CD4-positive, alpha-beta T cell treated with Interferon gamma for 1 hour (primary cell): ENCODE results near the gene ITGAV.
"Not testable (repeated sequence)": the region's sequence is repeated elsewhere in the genome, so short reads cannot be mapped to it uniquely, and the experiment has no call there.

Experiments
- DNase-seq: peaks from one replicate; pipeline ENCODE4 v3.0.0-alpha.2; 2020

The ITGAV gene

DNA sequence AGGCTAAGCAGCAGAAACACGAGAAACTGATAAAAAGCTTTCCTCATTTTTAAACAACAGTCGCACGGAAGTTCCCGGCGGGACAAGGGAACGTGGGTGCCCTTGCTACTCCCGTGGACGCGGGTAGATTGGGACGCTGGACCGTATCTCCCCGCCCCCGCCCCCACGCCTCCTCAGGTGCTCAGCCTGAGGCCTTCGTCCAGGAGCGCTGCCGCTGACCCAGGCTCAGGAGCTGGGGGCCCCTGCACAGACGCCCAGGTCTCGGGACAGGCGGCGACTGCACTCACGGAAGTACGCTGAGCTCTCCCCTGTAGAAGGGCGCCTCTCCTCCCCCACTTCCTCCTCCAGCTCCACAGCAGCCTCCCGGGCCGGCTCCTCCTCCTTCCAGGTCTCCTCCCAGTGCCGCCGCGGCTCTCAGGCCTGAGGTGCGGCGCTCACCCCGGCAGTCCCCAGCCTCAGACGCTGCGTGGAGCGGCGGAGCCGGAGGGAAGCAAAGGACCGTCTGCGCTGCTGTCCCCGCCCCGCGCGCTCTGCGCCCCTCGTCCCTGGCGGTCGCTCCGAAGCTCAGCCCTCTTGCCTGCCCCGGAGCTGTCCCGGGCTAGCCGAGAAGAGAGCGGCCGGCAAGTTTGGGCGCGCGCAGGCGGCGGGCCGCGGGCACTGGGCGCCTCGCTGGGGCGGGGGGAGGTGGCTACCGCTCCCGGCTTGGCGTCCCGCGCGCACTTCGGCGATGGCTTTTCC, at the start of gene ITGAV:
Gene ITGAV, plus strand, starts transcription at position 445 of the 738 bp plus-strand sequence. Its CDS starts 283 bp downstream, at position 728.
- peak; percentile 82 for DNase-seq

DNA sequence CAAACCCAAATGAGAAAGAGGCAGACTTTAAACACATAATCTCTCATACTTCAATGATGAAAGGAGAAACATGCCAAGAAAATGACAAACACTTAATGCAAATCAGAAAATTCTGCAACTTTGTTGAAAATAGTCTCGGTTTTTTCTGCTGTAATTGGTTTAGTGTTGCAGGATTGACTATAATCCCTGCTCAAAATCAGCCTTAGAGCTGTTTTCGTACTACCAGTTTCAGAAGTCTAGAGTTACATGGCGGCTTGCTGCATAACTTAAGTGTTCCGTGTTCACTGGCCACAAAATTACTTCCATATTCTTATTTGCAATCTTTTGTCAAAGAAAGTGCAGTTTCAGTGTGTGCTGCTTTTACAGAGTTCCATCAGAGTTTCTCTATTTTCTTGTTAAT, 48.9 kb upstream of the ITGAV start:
- no peak for DNase-seq

DNA sequence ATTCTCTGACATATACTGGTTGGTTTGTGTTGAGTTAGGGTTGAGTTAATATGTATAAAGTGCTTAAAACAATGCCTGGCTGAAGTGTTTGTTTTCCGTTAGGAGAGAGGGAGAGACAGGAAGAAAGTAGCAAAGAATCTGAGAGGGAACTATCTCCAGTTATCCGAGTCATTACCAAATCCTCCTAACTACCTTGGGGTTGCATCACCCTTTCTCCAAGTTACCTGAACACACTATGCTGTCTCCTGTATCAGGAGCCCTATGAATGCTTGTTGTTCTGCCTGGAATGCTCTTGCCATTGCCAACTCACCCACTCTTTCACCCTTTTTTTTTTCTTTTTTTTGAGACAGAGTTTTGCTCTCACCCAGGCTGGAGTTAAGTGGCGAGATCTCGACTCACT, 47.9 kb upstream of the ITGAV start:
- DNase-seq, result no peak

DNA sequence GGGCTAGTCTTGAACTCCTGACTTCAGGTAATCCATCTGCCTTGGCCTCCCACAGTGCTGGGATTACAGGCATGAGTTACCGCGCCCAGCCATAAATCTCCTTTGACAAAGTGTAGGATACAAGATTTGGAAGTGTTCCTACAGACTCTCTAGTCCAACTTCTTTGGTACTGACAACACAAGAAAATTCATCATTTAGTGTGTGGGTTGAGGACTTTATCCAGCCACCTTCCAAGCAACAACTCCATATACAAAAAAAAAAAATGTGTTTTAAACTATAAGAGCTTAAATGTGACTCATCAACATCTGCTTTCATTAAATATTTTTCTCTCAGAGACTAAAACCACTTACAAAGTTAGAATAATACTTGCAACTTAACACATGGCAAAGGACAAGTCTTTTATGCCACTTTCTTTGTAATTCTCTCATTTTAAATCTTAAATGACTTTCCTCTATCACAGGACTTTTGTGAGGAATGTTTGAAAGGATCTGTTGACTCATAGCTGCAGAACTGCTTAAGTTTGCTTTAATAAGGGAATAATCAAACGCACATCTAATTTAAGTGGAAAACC, 46.2 kb upstream of the ITGAV start:
- DNase-seq, result no peak

DNA sequence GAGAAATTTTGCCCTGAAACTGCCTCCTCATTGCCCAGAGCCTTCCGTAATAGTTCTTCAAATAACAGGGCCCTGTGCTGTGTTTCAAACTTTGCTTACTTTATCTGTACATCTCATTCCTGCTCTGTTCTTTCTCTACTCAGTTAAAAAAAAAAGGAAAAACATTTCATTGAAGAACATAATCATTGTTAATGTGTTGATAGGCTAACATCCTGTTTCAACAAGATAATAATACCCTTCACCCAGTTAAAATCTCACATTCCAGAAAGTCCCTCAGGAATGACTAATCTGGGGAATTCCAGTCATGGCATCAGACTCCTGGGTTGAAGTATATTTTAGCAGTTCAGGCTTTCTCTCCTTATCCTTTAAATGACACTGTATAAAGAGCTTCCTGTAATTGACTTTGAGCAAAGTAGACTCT, 45.6 kb upstream of the ITGAV start:
- DNase-seq, result no peak

DNA sequence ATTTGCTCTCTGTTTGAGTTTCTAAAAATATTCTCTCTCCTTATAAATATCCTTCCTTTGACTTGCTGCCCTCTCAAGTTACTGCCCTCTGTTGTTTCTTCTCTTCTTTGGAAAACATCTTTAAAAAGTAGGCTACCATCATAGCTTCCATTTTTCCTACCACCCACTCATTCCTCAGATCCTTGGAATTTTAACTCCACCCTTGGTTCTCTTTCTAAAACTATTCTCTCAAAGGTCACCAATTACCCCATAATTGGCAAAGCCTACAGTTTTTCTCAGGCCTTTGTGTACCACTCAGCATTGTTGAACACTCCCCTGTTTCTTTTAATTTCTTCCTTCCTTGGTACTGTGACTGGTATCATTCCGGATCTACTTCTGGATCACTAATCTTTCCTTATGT, 43.0 kb upstream of the ITGAV start:
- no peak for DNase-seq

DNA sequence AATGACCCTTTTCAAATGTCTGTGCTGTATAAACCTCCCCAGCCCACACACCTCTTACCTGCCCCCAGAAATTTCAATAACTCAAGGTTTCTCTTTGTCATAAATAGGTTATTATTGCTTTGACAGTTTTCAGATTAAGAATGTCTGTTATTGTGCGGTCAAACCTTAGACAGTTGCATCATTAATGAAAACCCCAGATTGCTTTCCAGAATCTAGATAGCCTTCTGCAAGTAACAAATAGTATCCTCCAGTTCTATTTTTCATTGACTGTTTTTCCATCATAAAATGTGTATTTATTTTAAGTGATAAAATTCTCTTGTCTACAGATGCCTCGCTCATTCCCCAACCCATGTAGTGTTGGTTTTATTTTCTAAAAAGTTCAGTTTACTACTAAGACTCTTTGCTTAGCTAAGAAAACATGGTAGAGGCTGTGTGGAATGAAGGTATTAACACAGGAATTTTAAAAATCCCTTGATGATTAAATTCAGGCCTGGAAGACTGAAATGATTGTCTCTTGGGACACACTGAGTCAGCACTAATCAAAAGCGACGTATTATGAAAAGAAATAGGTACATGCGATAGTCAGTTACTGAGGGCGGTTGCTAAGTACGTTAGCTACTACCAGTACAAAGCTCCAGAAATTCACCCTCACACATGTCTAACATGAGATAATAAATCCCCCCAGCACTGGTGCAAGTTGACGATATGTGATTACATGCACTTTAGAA, 38.4 kb upstream of the ITGAV start:
- no peak for DNase-seq

DNA sequence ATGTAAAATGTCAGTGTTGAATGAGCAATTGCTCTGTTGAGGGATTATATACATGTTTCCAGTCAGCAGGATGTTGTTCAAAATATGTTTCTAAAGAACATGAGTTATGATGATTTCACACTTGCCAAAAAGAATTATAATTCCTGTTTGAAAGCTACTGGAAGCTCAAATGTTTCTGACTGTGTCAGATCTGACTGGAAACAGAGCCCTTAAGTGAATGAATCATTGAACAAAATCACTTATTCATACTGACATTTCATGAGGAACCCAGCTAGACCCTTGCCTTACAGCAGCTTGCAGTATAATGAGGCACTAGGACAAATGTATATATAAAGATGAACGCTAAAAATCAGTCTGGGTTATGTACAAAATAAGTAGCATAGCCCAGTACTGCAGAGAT, 35.4 kb upstream of the ITGAV start:
- no peak for DNase-seq

DNA sequence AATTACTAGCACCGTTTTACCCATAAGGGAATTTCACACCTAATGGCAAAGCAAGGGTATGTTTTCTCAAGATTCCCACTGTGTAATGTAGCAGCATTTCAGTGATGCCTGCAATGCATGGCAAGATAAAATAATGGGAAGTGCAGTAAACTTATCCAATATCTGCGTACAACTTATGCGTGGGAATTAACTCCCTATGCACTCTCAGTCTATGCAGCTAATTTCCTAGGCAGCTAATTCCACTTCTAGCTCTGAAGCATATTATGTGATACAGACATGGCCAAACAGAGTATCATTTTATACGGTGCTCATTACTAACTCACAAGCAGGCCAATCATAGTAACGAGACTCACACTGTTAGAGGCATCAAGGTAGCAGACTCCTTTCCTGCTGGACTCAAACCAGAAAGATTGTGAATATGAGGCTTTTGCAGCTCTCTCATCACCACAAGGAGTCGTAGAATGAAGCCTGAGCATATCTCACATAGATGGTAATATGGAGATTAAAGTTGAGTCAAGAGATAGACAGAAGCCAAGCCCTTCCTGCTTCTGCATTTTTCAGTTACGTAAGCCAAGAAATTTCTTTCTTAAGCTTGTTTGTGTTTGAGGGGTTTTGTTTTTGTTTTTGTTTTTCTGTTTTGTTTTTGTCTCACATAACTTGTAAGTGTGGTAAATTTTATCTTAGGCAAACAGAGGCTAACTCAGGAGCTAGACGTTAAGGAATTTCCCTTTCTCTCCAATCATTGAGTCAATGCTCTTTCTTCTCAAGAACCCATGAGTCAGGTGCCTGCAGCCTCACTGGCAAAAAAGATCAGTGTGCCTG, 34.8 kb upstream of the ITGAV start:
- DNase-seq, result no peak

DNA sequence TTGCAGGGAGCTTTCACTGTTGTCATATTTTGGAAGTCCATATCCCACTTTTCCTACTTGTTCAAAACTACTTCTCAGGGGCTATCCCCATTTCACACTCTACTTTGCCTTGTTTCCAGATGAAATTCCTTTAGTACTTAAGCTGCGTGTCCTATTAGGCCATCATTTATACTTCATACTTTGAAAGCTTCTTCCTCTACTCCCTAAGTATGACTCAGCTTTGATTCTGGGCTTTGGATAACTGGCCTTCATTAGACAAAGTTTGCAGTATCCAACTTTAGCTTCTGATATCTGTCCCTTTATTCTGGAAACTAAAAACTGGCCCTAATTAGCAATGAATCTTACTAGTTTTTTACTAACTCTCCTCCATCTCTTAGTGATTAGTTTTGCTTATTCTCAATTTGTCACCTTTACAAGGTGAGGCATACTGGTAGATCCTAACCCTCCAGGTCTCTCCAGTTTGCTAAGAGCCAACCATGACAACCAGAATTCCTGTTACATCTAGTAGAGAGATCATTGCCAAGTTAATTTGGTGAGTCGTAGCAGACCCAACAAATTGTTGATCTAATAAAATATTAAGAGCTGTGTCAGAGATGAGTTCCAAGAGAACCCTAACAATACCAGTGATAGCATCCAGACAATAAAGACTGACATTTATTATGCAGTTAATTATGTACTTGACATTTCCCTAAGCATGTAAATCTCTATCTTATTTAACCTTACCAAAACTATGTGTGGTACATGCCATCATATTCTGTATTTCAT, 31.2 kb upstream of the ITGAV start:
- DNase-seq, result no peak

DNA sequence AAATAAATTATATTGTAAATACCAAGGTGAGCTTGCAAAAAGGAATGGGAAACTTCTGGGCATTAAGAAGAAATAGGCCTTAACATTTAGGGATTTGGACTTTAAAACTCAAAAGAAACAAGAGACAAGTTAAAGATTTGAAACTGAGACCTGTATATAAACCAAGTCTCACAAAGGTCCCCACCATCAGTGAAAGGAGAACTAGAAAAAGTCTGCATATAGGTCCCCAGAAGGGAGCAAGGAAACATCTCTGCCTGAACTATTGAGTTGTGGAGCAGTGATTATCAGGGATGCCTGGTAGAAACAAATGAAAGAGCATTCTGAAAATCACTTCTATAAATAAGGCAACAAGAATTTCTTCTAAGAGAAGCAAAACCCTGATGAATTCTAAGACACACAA, 30.5 kb upstream of the ITGAV start:
- DNase-seq, result no peak

DNA sequence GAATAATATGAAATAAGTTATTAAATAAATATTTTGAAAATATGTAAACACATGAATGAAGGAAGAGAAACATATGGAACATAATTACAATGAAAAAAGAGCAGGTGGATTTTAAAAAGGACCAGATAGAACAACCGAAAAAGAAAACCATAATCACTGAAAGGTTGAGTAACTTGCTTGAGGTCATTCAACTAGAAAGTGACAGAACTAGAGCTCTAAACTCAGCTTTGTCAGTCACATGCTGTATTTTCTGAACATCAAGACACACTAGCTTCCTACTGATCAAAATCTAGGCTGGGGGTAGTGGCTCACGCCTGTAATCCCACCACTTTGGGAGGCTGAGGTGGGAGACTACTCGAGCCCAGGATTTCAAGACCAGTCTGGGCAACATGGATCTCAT, 30.0 kb upstream of the ITGAV start:
- DNase-seq, result no peak

DNA sequence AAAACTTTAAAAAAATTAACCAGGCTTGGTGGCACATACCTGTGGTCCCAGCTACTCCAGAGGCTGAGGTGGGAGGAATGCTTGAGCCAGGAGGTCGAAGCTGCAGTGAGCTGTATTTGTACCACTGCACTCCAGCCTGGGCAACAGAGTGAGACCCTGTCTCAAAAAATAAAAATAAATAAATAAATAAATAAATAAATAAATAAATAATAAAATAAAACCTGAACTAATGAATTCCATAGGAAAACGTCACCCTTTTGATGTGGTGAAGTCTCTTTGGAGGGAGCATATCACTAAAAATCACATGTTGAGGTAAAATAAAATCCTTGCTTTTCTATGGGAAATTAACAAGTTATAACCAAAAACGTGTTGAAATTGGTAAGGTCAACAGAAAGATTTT, 29.6 kb upstream of the ITGAV start:
- DNase-seq, result no peak

DNA sequence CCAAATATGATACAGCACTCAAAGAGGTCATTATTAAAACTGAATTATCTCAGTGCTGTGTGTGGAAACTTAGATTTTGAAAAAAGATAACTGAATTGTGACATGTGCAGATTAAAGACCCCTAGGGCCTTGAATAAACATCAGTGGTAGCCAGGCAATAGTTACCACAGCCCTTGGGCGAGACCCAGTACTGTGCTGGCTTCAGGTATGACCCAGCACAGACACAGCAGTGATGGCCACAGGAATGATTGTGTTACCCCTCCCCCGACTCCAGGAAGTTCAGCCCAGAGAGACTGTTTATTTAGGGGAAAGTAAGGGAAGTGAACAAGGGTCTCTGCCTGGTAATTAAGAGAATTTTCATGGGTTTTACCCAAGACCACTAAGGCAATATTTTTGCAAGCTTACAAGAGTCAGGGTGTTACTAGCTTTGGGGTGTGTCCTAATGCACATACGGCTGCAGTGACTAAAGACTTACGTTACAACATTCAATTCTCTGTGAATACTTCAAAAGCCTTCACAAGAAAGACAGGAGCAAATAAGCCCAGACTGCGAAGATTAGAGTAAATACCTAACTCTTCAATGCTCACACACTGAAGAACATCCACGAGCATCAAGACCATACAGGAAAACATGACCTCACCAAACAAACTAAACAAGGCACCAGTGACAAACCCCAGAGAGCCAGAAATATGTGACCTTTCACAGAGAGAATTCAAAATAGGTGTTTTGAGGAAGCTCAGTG, 28.2 kb upstream of the ITGAV start:
- DNase-seq, result no peak

DNA sequence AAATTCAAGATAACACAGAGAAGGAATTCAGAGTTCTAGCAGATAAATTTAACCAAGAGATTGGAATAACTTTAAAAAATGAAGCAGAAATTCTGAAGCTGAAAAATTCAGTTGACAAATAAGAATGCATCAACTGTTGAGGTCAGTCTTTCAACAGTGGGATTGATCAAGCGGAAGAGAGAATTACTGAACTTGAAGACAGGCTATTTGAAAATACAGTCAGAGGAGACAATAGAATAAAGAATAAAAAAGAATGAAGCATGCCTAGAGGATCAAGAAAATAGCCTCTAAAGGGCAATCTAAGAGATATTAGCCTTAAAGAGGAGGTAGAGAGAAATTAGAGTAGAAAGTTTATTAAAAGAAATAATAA, 27.7 kb upstream of the ITGAV start:
- no peak for DNase-seq

DNA sequence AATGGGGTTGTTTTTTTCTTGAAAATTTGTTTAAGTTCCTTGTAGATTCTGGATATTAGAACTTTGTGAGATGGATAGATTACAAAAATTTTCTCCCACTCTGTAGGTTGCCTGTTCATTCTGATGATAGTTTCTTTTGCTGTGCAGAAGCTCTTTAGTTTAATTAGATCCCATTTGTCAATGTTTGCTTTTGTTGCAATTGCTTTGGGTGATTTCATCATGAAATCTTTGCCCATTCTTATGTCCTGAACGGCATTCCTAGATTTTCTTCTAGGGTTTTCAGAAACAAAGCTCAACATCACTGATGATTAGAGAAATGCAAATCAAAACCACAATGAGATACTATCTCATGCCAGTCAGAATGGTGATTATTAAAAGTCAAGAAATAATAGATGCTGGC, 21.3 kb upstream of the ITGAV start:
- DNase-seq, result not testable (repeated sequence)

DNA sequence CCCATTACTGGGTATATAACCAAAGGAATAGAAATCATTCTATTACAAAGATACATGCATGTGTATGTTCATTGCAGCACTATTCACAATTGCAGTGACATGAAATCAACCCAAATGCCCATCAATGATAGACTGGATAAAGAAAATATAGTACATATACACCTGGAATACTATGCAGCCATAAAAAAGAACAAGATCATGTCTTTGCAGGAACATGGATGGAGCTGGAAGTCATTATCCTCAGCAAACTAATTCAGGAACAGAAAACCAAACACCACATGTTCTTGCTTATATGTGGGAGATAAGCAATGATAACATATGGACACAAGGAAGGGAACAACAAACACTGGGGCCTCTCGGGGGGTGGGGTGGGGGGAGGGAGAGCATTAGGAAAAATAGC, 20.7 kb upstream of the ITGAV start:
- DNase-seq, result not testable (repeated sequence)

DNA sequence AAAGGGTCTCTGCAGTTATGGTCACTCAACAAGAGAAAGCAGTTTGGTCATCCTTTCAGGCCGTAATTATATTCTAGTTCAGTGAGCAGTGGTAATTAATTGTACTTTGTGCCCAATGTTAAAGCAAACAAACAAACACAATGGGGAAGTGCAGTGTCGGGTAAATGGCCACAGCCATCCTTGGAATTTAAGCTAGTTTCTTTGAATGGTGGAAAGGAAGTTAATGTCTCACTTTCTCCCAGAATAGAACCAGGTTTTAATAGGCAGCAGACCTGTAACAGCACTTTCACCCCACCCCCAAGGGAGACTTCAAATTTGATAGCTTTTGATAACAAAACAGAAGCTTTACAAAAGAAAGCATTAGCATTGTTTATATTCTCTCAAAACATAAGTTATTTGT, 20.0 kb upstream of the ITGAV start:
- no peak for DNase-seq

DNA sequence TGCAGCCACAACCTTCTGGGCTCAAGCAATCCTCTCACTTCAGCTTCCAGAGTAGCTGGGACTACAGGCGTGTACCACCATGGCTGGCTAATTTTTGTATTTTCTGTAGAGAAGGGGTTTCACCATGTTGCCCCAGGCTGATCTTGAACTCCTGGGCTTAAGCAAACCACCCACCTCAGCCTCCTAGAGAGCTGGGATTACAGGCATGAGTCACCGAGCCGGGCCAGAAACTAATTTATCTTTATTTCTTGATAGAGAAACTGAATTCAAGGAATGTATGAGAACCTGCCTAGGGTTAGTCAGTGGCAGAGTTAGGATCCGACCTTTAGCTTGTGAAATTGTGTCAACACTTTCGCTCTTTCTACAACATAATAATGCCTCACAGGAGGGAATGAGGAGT, 19.3 kb upstream of the ITGAV start:
- no peak for DNase-seq

DNA sequence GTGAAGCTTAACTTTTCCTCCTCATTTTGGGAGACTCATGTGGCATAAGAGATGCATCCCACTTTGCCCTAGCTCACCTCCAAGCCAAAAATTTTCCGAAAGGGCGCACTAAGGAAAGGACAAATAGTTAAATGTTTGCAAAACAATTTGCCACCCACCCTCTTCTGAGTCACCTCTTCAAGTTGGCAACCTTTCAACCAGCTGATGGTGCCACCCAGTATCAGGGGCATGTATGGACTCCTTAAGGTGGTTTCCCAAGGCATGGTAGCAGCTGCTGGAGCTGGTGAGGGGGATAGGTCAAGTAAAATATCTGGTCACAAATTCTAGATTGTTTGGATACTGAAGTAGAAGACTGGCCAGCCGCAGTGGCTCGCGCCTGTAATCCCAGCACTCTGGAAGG, 17.2 kb upstream of the ITGAV start:
- DNase-seq, result no peak

DNA sequence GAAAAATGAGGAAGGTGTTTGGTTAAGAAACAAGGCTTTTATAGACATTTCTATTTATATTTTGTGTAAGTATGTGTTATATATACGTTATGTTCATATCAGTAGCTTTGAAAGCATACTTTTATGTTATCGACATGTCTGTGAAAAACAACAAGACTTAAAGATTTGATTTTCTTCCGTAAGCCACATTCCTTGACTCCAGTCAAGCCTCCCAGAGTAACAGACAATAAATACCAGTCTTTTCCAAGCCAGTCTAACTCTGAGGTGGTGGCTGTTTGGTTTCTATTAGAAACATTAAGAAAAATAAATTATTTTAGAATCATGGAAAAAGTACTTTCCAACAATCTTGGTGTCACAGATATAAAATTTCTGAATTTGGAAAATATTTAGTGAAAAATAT, 16.3 kb upstream of the ITGAV start:
- no peak for DNase-seq

DNA sequence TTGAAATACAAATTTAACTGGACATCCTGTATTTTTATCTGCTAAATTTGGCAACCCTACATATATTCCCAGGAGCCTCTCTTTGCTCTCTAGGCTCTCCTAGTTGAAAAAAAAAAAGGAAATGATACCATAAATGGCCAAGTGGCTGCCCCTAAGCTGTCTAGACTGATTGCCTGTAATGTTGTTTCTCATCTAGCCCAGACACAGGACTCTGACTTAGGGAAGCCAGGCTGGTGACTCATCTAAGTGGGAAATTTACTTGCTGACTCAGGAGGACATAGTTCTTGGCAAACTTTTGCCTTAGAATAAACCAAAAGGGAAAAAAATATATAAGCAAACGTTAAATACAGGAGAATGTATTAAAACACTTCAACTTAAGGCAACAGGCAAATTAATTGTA, 14.6 kb upstream of the ITGAV start:
- DNase-seq, result peak; percentile 33
